Progenitor cell of endocrine pancreas (in vitro differentiated cells): Measurements from ENCODE around the gene OR10A3. TPM values are rescaled to one million over a fixed set of nuclear protein-coding genes. Genes with fewer than 3 reads are reported as not detected.
"Not testable (repeated sequence)": the region's sequence is repeated elsewhere in the genome, so short reads cannot be mapped to it uniquely, and the experiment has no call there.

ENCODE experiments used
- DNase-seq: peaks from one replicate; pipeline ENCODE4 v3.0.0; 2021; ENCODE audit warnings: low spot score; ENCODE audit not compliant: unreplicated experiment
- H3K27ac Mint-ChIP-seq: 2 replicates; pipeline ENCODE4 v1.8.0; 2021; ENCODE audit warnings: mild to moderate bottlenecking, moderate library complexity, mixed read lengths
- H3K27me3 Mint-ChIP-seq: 2 replicates; pipeline ENCODE4 v1.8.0; 2021; ENCODE audit warnings: mixed read lengths
- H3K36me3 Mint-ChIP-seq: 2 replicates; pipeline ENCODE4 v1.8.0; 2022; ENCODE audit warnings: mixed read lengths; ENCODE audit not compliant: insufficient read depth
- H3K4me1 Mint-ChIP-seq: 2 replicates; pipeline ENCODE4 v1.8.0; 2021; ENCODE audit warnings: low read depth, mixed read lengths
- H3K4me3 Mint-ChIP-seq: 2 replicates; pipeline ENCODE4 v1.8.0; 2021; ENCODE audit warnings: low read depth, mild to moderate bottlenecking, moderate library complexity, mixed read lengths
- H3K9me3 Mint-ChIP-seq: 2 replicates; pipeline ENCODE4 v1.8.0; 2021; ENCODE audit warnings: low read depth, mixed read lengths
- CTCF ChIP-seq: fragments of 200-600 bp; sonication (generic); IDR thresholded peaks from one replicate; pipeline ENCODE4 v1.5.0; 2021; ENCODE audit warnings: antibody characterized with exemption, mild to moderate bottlenecking; ENCODE audit not compliant: unreplicated experiment
- long read RNA-seq: library from polyadenylated mRNA; unstranded; transcript quantifications from one replicate; pipeline ENCODE4 v2.0.0, GENCODE V29; 2020
- total RNA-seq: library from RNA; stranded (reverse); gene quantifications from 2 replicates; pipeline ENCODE4 v1.2.1, GENCODE V29; 2021

OR10A3 gene
- total RNA-seq = not detected in 2 replicates
- long read RNA-seq = 0 reads

- H3K27me3 Mint-ChIP-seq = no peaks in the 10 kb centered on the region
- H3K9me3 Mint-ChIP-seq = peaks cover 10% of the 10 kb centered on the region
- no peaks in the 10 kb centered on the region for H3K36me3 Mint-ChIP-seq
- no peaks in the 10 kb centered on the region for H3K4me1 Mint-ChIP-seq
- H3K4me3 Mint-ChIP-seq = no peak within 1 kb of the TSS
- no peak within 1 kb of the TSS for H3K27ac Mint-ChIP-seq
- DNase-seq = no peak
- TF ChIP-seq CTCF = no peak
These were observed at the start of gene OR10A3 for GRCh38 chr11:7941608-7942007. Gene OR10A3 (minus strand): TSS chr11:7941708. CDS start chr11:7939520, 2,188 bp downstream.

- Mint-ChIP-seq H3K4me3 (peak overlapping the region; percentile 92), H3K4me1 (peaks cover 16% of the 10 kb centered on the region), H3K27ac (peak overlapping the region; percentile 96)
- DNase-seq, H3K9me3 Mint-ChIP-seq, H3K36me3 Mint-ChIP-seq, H3K27me3 Mint-ChIP-seq: not testable (repeated sequence)
These were observed 46.0 kb upstream of the OR10A3 start for GRCh38 chr11:7987560-7987883.

GRCh38 chr11:7986768-7987559 is 45.5 kb upstream of the OR10A3 start, which contains the start of gene EIF3F:
Gene EIF3F (plus strand): TSS chr11:7987337. CDS start chr11:7987353, 16 bp downstream.
- peak; percentile 92 for TF ChIP-seq CTCF
- Mint-ChIP-seq H3K9me3 (no peaks in the 10 kb centered on the region), H3K27me3 (no peaks in the 10 kb centered on the region), H3K4me3 (peak within 1 kb of the TSS; percentile 92), H3K4me1 (peaks cover 16% of the 10 kb centered on the region), H3K27ac (peak within 1 kb of the TSS; percentile 96), H3K36me3 (peaks cover 5% of the 10 kb centered on the region)
- peak; percentile 82 for DNase-seq

- Mint-ChIP-seq H3K4me3 (no peak overlapping the region), H3K27ac (no peak overlapping the region), H3K9me3 (no peaks in the 10 kb centered on the region), H3K4me1 (peaks cover 15% of the 10 kb centered on the region), H3K27me3 (no peaks in the 10 kb centered on the region), H3K36me3 (peaks cover 2% of the 10 kb centered on the region)
- no peak for DNase-seq
- TF ChIP-seq CTCF = no peak
These were observed 42.5 kb upstream of the OR10A3 start for GRCh38 chr11:7983832-7984590.

GRCh38 chr11:7982582-7983119 is 41.1 kb upstream of the OR10A3 start:
- Mint-ChIP-seq H3K4me1 (peaks cover 6% of the 10 kb centered on the region), H3K27ac (no peak overlapping the region), H3K4me3 (no peak overlapping the region), H3K36me3 (no peaks in the 10 kb centered on the region), H3K27me3 (no peaks in the 10 kb centered on the region), H3K9me3 (no peaks in the 10 kb centered on the region)
- no peak for DNase-seq
- TF ChIP-seq CTCF = no peak
